ENCODE data around the gene ARF1.

DNA sequence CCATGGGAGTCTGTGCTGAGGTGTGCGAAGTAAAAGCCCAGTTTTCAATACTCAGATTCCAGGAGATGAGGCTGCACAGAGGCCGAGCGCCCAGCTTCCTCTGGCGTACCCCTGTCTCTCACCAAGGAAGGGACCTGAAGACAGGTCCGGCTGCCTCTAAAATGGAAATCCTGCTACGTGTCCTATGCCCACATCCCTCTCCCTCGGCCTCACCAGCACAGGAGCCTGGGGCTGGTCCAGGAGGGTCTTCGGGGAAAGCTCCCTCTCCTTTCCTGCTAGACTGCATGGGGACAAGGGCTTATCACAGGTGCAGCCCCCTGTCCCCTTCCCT lies 26.2 kb downstream of the ARF1 start:
- TF ChIP-seq, protein P1, sequence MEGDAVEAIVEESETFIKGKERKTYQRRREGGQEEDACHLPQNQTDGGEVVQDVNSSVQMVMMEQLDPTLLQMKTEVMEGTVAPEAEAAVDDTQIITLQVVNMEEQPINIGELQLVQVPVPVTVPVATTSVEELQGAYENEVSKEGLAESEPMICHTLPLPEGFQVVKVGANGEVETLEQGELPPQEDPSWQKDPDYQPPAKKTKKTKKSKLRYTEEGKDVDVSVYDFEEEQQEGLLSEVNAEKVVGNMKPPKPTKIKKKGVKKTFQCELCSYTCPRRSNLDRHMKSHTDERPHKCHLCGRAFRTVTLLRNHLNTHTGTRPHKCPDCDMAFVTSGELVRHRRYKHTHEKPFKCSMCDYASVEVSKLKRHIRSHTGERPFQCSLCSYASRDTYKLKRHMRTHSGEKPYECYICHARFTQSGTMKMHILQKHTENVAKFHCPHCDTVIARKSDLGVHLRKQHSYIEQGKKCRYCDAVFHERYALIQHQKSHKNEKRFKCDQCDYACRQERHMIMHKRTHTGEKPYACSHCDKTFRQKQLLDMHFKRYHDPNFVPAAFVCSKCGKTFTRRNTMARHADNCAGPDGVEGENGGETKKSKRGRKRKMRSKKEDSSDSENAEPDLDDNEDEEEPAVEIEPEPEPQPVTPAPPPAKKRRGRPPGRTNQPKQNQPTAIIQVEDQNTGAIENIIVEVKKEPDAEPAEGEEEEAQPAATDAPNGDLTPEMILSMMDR (IDR thresholded peaks at IDR 0.05; ENCODE audit: insufficient read depth, low read length, poor library complexity, severe bottlenecking), result no peak
- TF ChIP-seq EZH2phosphoT487 (conservative IDR thresholded peaks at IDR 0.05; ENCODE audit: low read length), result no peak

All from SU-DHL-6 (cell line).